GM21390 (cell line): Measurements from ENCODE around the gene TACC3.

Experiments
- ATAC-seq: cut with Tn5 transposase; IDR thresholded peaks from one replicate; pipeline ENCODE4 v1.9.1; 2021; ENCODE audit not compliant: unreplicated experiment

The TACC3 gene

DNA sequence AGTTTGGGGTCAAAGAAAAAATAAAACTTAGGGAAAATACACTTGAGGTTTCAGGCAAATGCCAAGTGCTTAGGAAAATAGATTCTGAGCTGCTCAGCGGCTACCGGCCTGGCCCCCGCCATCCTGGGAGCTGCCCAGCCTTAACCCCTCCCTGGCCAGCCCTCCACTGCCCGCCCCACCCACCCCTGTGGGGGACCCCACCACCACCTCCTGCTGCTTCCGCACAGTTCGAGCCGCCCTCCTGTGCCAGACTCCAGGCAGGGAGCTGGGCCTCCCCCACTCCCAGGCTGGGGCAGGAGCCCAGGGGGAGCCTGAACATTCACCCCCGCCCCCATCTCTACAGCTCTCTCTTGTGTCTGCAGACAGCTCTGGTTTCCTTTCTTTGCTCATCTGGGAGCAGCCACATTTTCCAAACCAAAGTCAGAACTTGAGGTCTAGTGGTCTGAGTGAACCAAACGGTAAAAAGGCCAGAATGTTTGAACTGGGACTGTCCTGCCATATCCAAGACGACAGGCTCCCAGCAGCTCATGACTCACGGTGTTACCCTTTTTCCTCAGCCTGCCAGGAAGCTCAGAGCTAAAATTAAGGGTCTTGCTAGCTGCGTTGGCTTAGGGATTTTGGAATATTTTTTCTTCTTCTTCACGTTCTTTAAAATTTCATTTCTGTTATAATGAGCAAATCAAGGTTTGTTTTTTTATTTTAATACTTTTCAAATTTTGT lies 67.1 kb downstream of the TACC3 start:
- ATAC-seq, result no peak

DNA sequence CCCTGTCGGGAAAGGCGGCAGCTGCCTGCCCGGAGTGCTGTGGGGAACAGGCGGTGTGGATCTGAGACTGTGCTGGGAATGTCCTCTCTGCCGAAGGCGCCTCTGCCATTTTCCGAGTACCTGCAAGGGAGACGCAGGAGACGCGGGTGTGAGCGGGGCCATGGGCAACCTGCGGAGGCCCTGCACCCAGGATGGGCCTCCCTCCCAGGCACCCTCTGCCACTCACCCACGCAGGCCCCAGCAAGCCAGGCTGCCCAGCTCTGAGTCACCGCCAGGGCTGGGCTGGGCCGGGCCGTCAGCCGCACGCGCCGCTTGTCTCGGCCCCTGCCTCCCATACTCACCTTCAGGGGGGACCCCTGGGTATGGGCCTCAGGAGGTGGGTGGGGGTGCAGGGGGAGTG lies 68.2 kb downstream of the TACC3 start:
- no peak for ATAC-seq

GRCh38 chr4:1790005-1790404 lies 68.7 kb downstream of the TACC3 start:
- ATAC-seq, result no peak

DNA sequence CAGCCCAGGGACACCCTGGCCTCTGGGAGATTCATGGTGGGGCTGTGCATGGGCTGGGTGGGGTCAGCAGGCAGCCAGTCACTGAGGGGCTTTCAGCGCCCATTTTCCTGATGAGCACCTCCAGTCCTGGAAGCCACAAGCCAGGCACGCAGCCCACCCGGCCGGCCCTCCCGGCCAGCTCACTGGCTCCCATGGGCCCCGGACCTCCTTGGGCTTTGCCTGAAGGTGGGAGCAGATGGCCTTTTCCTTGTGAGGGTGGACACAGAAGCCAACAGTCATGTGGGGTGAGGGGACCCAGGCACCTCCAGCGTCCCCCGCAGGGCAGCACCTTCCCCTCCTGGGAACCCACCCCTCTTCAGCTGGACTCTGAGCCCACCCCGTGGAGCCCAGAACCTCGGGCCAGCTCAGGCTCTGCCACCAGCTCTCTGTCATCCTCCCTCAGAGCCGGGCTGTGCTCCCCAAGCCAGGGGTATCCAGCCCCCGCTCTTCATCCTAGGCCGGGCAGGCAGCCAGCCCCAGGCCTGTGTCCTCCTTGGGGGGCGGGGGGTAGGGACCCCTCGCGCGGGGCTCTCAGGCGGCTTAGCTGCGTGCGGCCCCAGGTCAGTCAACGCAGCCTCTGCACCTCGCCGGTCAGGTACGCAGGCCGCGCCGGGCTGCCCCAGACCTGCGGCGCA lies 71.0 kb downstream of the TACC3 start:
- no peak for ATAC-seq

GRCh38 chr4:1792832-1793495 lies 71.6 kb downstream of the TACC3 start, which contains the start of gene FGFR3:
FGFR3 (plus strand) TSS chr4:1793293; CDS start chr4:1793935, 642 bp downstream.
- no peak for ATAC-seq

DNA sequence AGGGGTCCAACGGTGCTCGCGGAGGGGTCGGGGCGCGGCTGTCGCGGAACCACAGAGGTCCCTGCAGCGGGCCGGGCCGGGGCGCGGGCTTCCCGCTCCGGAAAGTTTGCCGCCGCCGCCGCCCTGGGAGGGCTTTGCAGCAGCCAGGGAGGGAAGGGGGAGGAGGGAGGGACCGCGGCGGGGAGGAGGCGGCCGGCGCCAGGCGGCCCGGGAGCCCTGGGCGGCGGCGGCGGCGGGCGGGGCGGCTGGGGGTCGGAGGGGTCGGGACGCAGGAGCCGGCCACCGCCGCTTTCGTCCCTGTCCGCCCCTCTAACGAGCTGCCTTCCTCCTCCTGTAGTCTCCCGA lies 72.1 kb downstream of the TACC3 start:
- ATAC-seq, result no peak

DNA sequence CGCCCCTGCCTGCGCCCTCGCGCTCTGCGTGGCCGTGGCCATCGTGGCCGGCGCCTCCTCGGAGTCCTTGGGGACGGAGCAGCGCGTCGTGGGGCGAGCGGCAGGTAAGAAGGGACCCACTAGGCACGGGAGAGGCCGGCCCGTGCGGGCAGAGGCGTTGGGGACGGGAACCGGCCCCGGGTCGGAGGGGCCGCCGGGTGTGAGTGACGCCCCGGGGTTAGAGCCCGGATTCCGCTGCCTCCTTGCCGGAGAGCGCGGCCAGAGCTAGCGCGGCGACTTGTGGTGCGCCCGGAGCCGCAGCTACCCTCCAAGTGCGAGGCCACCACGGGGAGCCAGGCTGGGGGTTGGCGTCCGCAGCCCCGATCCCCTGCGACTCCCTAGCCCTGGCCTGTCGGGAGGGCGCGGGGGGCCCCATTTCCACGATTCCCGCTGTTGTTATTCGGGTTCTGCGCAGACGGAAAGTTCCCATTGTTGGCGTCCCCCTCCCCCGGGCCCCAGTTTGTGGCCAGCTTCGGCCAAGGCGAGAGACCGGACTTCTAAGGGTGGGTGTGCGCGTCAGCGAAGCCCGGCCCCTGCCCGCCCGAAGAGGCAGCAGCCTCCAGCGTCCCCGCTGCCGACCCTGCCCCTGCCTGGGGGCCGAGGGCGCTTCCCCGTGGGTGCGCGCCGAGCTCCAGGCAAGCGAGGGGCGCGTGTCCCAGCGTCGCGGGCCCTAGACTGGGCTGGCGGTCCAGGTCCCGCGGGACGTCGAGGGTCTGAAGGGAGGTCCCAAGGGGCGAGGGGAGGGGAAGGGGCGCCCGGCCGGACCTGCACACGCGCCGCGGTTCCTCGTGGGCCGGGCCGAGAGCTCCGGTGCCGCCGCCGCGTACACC lies 72.9 kb downstream of the TACC3 start:
- ATAC-seq, result no peak
